Measurements from ENCODE around the gene MGME1. TPM values are rescaled to one million over a fixed set of nuclear protein-coding genes. Genes with fewer than 3 reads are reported as not detected.

MGME1 gene
- total RNA-seq, 1 experiment from 2014 or later = 10.5 TPM

DNA sequence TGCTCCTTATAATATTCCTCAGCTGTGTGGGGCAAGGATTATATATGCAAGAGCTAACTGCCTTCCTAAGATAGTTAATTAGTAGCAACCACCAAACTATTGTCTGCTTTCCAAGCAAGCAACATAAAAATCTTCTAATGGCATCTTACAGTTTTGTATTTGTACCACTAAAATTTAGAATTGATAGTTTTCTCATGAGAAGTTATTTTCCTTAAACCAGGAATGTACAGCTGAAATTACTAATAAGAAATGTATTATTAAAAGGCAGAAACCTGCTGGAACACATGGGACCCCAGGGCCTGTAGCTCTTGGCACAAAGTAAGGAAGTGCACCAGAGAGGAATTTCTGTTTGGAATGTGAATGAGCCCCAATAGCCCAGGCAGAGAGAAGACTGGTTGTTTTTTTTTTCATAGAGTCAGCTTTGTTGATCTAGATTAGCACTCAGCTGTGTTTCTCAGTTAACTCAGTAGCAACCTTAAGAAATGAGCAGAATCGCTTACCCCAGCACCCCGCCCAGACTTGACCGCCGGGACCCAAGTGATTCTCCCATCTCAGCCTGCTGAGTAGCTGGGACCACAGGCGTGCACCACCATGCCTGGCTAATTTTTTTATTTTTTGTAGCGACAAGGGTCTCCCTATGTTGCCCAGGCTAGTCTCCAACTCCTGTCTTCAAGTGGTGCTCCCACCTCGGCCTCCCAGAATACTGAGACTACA lies 2.6 kb downstream of the MGME1 start:
- no TSS peak for BruUV-seq (replicated peaks)
- CTCF ChIA-PET = no interaction called here

GRCh38 chr20:17972121-17972520 lies 3.3 kb downstream of the MGME1 start:
- Mint-ChIP-seq H3K4me3 (ENCODE audit: low read depth, unreplicated experiment) (peak overlapping the region; percentile 37), H3K27ac (ENCODE audit: unreplicated experiment) (no peak overlapping the region), H3K4me1 (ENCODE audit: low read depth, unreplicated experiment) (no peaks in the 10 kb centered on the region), H3K27me3 (ENCODE audit: unreplicated experiment) (no peaks in the 10 kb centered on the region), H3K9me3 (ENCODE audit: low read depth, unreplicated experiment) (no peaks in the 10 kb centered on the region), H3K36me3 (ENCODE audit: insufficient read depth, unreplicated experiment) (peaks cover 30% of the 10 kb centered on the region)
- intact Hi-C loops (cut with micrococcal nuclease; ENCODE audit: unreplicated experiment) = no loop called here
- CTCF ChIA-PET = no interaction called here
- TF ChIP-seq, protein P1, sequence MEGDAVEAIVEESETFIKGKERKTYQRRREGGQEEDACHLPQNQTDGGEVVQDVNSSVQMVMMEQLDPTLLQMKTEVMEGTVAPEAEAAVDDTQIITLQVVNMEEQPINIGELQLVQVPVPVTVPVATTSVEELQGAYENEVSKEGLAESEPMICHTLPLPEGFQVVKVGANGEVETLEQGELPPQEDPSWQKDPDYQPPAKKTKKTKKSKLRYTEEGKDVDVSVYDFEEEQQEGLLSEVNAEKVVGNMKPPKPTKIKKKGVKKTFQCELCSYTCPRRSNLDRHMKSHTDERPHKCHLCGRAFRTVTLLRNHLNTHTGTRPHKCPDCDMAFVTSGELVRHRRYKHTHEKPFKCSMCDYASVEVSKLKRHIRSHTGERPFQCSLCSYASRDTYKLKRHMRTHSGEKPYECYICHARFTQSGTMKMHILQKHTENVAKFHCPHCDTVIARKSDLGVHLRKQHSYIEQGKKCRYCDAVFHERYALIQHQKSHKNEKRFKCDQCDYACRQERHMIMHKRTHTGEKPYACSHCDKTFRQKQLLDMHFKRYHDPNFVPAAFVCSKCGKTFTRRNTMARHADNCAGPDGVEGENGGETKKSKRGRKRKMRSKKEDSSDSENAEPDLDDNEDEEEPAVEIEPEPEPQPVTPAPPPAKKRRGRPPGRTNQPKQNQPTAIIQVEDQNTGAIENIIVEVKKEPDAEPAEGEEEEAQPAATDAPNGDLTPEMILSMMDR (IDR thresholded peaks at IDR 0.05; ENCODE audit: unreplicated experiment) = no peak
- no TSS peak for BruUV-seq (replicated peaks)
- DNase-seq = no peak

More for the DNA sequence above, 2.6 kb downstream of the MGME1 start:
- TF ChIP-seq, protein P1 (IDR thresholded peaks at IDR 0.05; ENCODE audit: unreplicated experiment) = no peak
- no peak overlapping the region for H3K27ac Mint-ChIP-seq (ENCODE audit: unreplicated experiment)
- peaks cover 37% of the 10 kb centered on the region for H3K36me3 Mint-ChIP-seq (ENCODE audit: insufficient read depth, unreplicated experiment)
- H3K4me1 Mint-ChIP-seq (ENCODE audit: low read depth, unreplicated experiment) = no peaks in the 10 kb centered on the region
- no peaks in the 10 kb centered on the region for H3K9me3 Mint-ChIP-seq (ENCODE audit: low read depth, unreplicated experiment)
- H3K27me3 Mint-ChIP-seq (ENCODE audit: unreplicated experiment) = no peaks in the 10 kb centered on the region
- peak overlapping the region; percentile 37 for H3K4me3 Mint-ChIP-seq (ENCODE audit: low read depth, unreplicated experiment)
- no peak for DNase-seq
- intact Hi-C loops (cut with micrococcal nuclease; ENCODE audit: unreplicated experiment) = no loop called here

- CTCF ChIA-PET = no interaction called here
- intact Hi-C loops (cut with micrococcal nuclease; ENCODE audit: unreplicated experiment) = no loop called here
- DNase-seq = no peak
- TF ChIP-seq, protein P1 (IDR thresholded peaks at IDR 0.05; ENCODE audit: unreplicated experiment) = no peak
- Mint-ChIP-seq H3K27me3 (ENCODE audit: unreplicated experiment) (no peaks in the 10 kb centered on the region), H3K36me3 (ENCODE audit: insufficient read depth, unreplicated experiment) (peaks cover 7% of the 10 kb centered on the region), H3K4me3 (ENCODE audit: low read depth, unreplicated experiment) (no peak overlapping the region), H3K27ac (ENCODE audit: unreplicated experiment) (no peak overlapping the region), H3K4me1 (ENCODE audit: low read depth, unreplicated experiment) (no peaks in the 10 kb centered on the region), H3K9me3 (ENCODE audit: low read depth, unreplicated experiment) (no peaks in the 10 kb centered on the region)
- BruUV-seq (replicated peaks) = no TSS peak
These were observed 7.5 kb downstream of the MGME1 start for GRCh38 chr20:17976305-17976704.

DNA sequence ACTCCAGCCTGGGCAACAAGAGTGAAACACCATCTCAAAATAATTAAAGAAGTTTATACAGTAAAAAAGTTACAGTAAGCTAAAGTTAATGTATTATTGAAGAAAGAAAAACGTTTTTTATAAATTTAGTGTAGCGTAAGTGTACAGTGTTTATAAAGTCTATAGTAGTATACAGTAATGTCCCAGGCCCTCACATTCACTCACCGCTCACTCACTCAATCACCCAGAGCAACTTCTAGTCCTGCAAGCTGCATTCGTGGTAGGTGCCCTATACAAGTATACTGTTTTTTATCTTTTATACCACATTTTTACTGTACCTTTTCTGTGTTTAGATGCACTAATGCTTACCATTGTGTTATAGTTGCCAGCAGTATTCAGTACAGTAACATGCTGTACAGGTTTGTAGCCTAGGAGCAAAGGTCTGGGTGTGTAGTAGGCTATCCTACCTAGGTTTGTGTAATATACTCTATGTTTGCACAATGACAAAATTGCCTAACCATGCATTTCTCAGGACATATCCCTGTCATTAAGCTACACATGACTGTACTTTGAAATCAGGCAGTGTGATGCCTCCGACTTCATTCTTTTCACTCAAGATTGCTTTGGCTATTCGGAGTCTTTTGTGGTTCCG lies 16.7 kb downstream of the MGME1 start:
- no peaks in the 10 kb centered on the region for H3K9me3 Mint-ChIP-seq (ENCODE audit: low read depth, unreplicated experiment)
- no peak for DNase-seq
- no peak overlapping the region for H3K27ac Mint-ChIP-seq (ENCODE audit: unreplicated experiment)
- CTCF ChIA-PET = no interaction called here
- H3K4me3 Mint-ChIP-seq (ENCODE audit: low read depth, unreplicated experiment) = no peak overlapping the region
- BruUV-seq (replicated peaks) = no TSS peak
- no peaks in the 10 kb centered on the region for H3K36me3 Mint-ChIP-seq (ENCODE audit: insufficient read depth, unreplicated experiment)
- TF ChIP-seq, protein P1 (IDR thresholded peaks at IDR 0.05; ENCODE audit: unreplicated experiment) = no peak
- intact Hi-C loops (cut with micrococcal nuclease; ENCODE audit: unreplicated experiment) = no loop called here
- H3K27me3 Mint-ChIP-seq (ENCODE audit: unreplicated experiment) = no peaks in the 10 kb centered on the region
- H3K4me1 Mint-ChIP-seq (ENCODE audit: low read depth, unreplicated experiment) = no peaks in the 10 kb centered on the region
